SKM-1 treated with dmso at 0.1 percent for 144 hours (cell line): ENCODE data around the gene POLR2J2.
"Not testable (repeated sequence)": the region's sequence is repeated elsewhere in the genome, so short reads cannot be mapped to it uniquely, and the experiment has no call there.

ENCODE experiments used
- DNase-seq: peaks from one replicate; lab custom pipeline; 2025; ENCODE audit not compliant: unreplicated experiment; lab: John Stamatoyannopoulos, UW

Gene POLR2J2

GRCh38 chr7:102673447-102674067 is 2.1 kb upstream of the POLR2J2 start:
- DNase-seq = not testable (repeated sequence)

- DNase-seq = not testable (repeated sequence)
Measured at GRCh38 chr7:102671956-102672307, 469 bp upstream of the POLR2J2 start.

GRCh38 chr7:102667523-102667922 is 3.9 kb downstream of the POLR2J2 start:
- DNase-seq = not testable (repeated sequence)

- DNase-seq = not testable (repeated sequence)
Measured at GRCh38 chr7:102666850-102667249, 4.6 kb downstream of the POLR2J2 start.

GRCh38 chr7:102664765-102665164 is 6.7 kb downstream of the POLR2J2 start:
- DNase-seq = not testable (repeated sequence)

- not testable (repeated sequence) for DNase-seq
Measured at GRCh38 chr7:102649924-102650323, 21.5 kb downstream of the POLR2J2 start, which contains the start of gene SPDYE2B. TSS of gene SPDYE2B (plus strand) at chr7:102650319. CDS start at chr7:102652349, 2,030 bp downstream.

- not testable (repeated sequence) for DNase-seq
Measured at GRCh38 chr7:102647813-102648212, 23.6 kb downstream of the POLR2J2 start.

- not testable (repeated sequence) for DNase-seq
Measured at GRCh38 chr7:102643404-102643803, 28.1 kb downstream of the POLR2J2 start.

- not testable (repeated sequence) for DNase-seq
Measured at GRCh38 chr7:102642691-102643090, 28.8 kb downstream of the POLR2J2 start, which contains the start of gene UPK3BL1. TSS of gene UPK3BL1 (minus strand) at chr7:102642791. CDS start at chr7:102642741, 50 bp downstream.

- DNase-seq = not testable (repeated sequence)
Measured at GRCh38 chr7:102638848-102639247, 32.6 kb downstream of the POLR2J2 start.

GRCh38 chr7:102636956-102637355 is 34.5 kb downstream of the POLR2J2 start:
- DNase-seq = not testable (repeated sequence)

GRCh38 chr7:102635354-102635753 is 36.1 kb downstream of the POLR2J2 start:
- not testable (repeated sequence) for DNase-seq

- not testable (repeated sequence) for DNase-seq
Measured at GRCh38 chr7:102634299-102634698, 37.2 kb downstream of the POLR2J2 start.

GRCh38 chr7:102630622-102631021 is 40.8 kb downstream of the POLR2J2 start:
- DNase-seq = not testable (repeated sequence)

GRCh38 chr7:102627271-102627904 is 44.1 kb downstream of the POLR2J2 start:
- not testable (repeated sequence) for DNase-seq

- not testable (repeated sequence) for DNase-seq
Measured at GRCh38 chr7:102618122-102618521, 53.3 kb downstream of the POLR2J2 start.

GRCh38 chr7:102616507-102617125 is 54.8 kb downstream of the POLR2J2 start, which contains the start of gene RASA4:
TSS of gene RASA4 (minus strand) at chr7:102616756. CDS start at chr7:102616689, 67 bp downstream.
- DNase-seq = not testable (repeated sequence)
